GM13976 (cell line): Measurements from ENCODE around the gene CAMSAP1.

Source experiments
- DNase-seq: peaks from one replicate; pipeline ENCODE4 v3.0.0; 2012; ENCODE audit warnings: low spot score
- in situ Hi-C: fragments of 300-500 bp; cut with MboI; formaldehyde crosslinking; loops from one replicate; pipeline ENCODE4 v1.12.0; 2022; ENCODE audit warnings: low sequenced_read_pairs, mixed read lengths, inconsistent platforms; ENCODE audit not compliant: unreplicated experiment
- TF ChIP-seq, protein P1 (sequence below): IDR thresholded peaks from 2 replicates; pipeline ENCODE4 v1.5.1; 2012; ENCODE audit warnings: borderline replicate concordance, mild to moderate bottlenecking; ENCODE audit not compliant: insufficient read depth; ENCODE audit errors: extremely low read depth, missing control alignments, control extremely low read depth

CAMSAP1 gene

DNA sequence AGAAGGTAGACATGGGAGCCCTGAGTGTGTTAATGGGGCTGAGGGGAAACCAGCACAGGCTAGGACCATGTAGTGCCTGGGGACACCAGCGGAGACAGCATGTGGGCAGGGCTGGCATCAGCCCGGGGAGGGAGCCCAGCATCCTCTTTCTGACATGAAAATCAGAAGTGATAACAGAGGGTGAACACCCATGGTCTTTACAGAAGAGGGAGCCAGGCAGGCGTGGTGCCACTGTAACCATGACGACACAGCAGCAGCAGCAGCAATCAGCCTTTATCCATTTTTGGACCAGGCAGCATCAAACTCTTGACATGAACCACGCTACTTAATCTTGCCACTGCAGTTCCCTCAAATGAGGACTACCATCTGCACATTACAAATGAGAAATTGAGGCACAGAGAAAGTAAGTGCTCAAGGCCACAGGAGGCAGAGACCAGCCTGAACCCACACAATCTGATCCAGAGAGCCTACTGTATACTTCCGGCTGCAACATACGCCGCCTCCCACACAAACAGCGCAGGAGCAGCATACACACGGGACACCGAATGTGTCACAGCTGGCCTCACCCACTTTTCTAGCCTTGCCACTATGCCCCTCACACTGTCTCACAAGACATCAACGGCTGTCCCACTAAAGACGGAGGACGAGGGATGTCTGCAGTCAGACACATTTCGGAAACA, 23.8 kb downstream of the CAMSAP1 start:
- DNase-seq = peak; percentile 22
- TF ChIP-seq, protein P1, sequence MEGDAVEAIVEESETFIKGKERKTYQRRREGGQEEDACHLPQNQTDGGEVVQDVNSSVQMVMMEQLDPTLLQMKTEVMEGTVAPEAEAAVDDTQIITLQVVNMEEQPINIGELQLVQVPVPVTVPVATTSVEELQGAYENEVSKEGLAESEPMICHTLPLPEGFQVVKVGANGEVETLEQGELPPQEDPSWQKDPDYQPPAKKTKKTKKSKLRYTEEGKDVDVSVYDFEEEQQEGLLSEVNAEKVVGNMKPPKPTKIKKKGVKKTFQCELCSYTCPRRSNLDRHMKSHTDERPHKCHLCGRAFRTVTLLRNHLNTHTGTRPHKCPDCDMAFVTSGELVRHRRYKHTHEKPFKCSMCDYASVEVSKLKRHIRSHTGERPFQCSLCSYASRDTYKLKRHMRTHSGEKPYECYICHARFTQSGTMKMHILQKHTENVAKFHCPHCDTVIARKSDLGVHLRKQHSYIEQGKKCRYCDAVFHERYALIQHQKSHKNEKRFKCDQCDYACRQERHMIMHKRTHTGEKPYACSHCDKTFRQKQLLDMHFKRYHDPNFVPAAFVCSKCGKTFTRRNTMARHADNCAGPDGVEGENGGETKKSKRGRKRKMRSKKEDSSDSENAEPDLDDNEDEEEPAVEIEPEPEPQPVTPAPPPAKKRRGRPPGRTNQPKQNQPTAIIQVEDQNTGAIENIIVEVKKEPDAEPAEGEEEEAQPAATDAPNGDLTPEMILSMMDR = no peak
- in situ Hi-C loops = no loop called here

DNA sequence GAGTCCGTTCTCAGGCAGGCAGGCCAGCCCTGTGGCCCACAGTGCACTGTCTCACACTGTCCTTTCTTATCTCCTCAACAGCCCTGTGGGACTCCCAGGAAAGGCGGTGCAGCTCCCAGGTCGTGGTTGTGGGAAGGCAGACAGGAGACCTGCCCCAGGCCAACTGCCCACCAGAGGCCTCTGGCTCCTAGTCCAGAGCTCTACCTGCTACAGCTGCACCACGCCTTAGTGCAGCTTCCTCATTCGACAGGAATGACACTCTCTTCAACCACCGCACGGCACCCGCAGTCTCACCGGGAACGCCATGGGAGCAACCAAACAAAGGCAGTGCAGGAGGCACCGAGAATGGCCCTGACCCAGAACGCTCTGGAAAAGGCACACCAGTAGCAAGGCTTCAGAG, 25.3 kb downstream of the CAMSAP1 start:
- no peak for DNase-seq
- in situ Hi-C loops = no loop called here
- TF ChIP-seq, protein P1 = no peak

DNA sequence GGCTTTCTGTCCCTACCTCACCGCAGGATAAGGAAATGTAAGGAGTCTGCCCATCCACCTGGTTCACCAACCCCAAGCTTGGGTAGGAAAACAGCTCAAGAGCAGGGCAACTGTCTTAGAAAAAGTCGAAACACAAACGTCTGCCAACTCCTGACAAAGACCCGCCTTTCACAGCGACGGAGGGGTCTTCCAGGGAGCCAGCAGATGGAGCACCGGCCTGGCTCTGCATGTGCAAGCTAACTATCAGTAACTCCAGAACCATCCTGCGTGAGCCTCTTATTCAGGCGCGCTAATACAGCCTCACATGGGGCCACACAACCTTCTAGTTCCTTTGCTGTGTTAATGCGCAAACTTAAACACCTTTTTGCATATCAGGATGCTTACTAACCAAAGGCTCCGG, 26.9 kb downstream of the CAMSAP1 start:
- in situ Hi-C loops = no loop called here
- DNase-seq = no peak
- TF ChIP-seq, protein P1 = no peak

DNA sequence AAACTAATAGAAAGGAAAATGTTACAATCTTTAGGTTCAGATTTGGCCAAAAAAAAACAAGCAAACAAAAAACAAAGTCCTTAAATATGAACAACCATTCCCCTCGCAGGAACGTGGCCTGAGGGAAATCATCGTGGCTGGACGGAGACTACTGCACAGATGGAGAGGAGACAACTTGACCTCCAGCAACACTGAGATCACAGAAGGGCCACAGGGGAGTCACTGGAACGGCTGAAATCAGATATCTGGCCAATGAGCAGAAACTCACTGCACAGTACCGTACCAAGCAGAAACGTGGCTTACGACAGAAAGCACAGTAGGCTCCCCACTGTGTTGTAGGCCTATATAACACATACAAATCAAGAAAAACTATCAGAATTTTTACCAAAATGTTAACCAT, 27.7 kb downstream of the CAMSAP1 start:
- no peak for DNase-seq
- in situ Hi-C loops = no loop called here
- TF ChIP-seq, protein P1 = no peak

DNA sequence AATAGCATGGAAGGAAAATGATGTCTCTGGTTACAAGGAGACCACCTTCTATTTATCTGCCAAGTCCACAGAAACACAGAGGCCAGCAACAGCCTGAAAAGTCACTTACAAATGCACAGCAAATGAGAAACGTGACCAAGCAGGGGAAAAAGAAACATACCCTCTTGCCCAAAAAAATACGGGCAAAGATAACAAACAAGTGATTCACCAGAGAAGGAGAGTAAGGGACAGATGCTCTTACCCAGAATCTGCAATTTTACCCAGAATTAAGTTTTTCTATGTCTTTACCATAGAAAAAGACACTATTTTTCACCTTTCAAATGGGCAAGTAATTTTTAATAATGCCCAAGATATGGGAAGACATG, 28.1 kb downstream of the CAMSAP1 start:
- no peak for DNase-seq
- TF ChIP-seq, protein P1 = no peak
- in situ Hi-C loops = no loop called here

DNA sequence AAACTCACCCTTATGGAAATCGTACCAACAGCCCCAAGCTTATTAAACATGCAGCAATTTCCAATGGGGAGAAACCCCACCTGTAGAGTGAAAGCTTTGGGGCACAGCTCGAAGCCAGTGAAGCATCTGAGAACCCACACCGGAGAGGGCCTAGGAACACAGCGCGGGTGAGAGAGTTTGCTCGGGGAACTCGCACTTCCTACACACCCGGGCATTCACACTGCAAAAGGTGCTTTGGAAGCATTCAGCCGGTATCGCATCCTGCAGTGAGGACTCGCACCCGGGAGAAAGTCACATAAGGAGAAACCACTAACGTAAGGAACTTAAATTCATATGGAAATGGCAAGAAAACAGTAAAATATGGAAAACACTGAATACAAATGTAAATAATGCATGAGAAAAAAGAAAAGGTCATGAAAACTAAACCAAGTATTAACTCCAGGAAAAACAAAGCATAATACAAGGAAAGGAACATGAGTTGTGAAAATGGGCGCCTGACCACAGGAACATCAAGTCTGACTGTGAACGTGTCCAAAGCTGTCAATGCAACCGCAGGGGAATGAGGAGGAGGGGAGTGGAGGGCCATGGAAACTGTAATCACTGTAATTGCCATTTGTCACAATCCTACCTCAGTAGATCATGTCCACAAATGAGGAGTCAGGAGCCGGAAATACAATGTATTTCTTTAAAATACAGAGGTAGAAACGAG, 28.7 kb downstream of the CAMSAP1 start:
- in situ Hi-C loops = no loop called here

More for the DNA sequence above, 28.7 kb downstream of the CAMSAP1 start:
- no peak for DNase-seq
- TF ChIP-seq, protein P1 = no peak
